Measurements from ENCODE around the gene AKT1.

AKT1 gene

DNA sequence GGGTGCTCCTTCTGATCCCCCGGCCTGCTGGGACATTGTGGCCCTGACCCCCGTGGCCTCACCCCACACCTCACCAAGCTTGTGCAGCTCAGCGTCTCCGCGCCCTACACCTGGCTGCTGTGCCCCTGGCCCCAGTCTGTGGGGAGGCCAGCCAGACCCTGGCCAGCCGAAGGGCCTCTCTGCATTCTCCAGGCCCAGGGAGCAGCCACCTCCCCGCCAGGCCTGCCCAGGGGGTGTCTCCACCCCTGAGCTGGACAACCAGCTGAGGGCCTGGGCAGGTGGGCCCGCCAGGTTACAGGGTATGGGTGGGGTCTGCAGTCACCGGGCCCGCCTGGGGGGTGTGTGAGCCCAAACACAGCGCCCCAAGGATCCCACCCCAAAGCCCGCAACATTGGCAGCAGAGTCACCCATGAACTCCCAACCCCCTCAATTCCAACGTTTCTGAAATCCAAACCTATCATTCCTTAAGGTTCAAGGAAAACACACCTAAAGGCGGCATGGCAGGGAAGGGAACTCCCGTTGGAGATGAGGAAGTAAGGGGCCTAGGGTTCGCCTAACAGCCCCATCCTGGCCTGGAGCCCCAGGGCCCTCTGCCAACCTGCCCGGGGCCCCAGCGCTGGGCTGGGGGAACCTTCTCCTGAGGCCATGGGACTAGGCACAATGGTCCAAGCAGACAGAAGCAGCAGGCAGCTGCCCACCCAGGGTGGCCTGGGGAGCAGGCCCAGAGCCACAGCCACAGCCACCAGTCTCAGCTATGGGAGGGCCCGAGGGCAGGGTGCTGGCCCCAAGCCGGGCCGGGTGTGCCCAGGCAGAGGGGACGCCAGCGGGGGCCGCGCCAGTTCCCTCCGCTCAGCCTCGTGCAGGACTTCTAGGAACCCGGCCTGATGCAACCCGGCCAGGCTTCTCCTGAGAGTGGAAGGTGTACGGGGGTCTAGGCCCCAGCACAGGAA lies 8.5 kb downstream of the AKT1 start:
- TF ChIP-seq, protein P1, sequence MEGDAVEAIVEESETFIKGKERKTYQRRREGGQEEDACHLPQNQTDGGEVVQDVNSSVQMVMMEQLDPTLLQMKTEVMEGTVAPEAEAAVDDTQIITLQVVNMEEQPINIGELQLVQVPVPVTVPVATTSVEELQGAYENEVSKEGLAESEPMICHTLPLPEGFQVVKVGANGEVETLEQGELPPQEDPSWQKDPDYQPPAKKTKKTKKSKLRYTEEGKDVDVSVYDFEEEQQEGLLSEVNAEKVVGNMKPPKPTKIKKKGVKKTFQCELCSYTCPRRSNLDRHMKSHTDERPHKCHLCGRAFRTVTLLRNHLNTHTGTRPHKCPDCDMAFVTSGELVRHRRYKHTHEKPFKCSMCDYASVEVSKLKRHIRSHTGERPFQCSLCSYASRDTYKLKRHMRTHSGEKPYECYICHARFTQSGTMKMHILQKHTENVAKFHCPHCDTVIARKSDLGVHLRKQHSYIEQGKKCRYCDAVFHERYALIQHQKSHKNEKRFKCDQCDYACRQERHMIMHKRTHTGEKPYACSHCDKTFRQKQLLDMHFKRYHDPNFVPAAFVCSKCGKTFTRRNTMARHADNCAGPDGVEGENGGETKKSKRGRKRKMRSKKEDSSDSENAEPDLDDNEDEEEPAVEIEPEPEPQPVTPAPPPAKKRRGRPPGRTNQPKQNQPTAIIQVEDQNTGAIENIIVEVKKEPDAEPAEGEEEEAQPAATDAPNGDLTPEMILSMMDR (IDR thresholded peaks at IDR 0.05; ENCODE audit: low read depth, low read length) = no peak
- no peak overlapping the region for H3K4me3 ChIP-seq (ENCODE audit: low read depth, low read length)

DNA sequence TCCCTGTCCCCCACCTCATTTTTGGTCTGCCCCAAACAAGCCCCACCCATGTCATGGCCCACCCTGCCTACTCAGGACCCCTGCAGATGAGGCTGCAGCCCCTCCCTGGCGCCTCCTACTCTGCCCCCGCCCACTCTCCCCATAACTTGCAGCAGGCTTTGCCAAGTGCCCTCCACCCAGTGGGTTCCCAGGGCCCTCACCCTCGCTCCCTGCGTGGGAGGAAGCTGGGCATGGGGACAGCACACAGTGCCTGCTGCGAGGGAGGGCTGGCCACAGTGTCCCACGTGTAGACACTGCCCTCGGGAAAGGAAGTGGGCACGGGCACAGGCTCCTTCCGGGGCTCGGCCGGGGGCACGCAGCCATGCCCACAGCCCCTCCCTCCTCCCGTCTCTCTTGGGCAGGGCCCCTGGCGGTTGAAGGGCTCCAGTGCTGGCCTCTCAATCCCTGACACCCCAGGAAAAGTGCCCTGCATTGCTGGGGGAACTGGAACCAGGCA lies 9.4 kb downstream of the AKT1 start:
- H3K4me3 ChIP-seq (ENCODE audit: low read depth, low read length) = no peak overlapping the region
- TF ChIP-seq, protein P1 (IDR thresholded peaks at IDR 0.05; ENCODE audit: low read depth, low read length) = no peak

DNA sequence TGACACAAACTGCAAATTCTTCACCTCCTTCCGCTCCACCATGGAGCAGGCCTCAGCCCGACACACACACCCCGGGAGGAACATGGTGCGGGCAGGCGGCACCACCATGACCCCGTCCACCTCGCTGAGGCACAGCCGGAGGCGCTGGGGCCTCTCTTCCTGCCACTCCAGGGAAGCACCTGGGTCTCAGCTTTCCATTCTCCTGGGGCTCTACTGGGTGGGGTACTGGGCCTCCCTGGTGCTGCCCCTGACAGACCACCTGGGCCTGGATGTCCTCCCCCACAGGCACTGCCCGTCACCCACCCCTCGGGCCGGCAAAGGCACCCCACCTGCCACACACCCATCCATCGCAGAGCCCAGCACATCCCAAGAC lies 9.9 kb downstream of the AKT1 start:
- no peak overlapping the region for H3K4me3 ChIP-seq (ENCODE audit: low read depth, low read length)
- TF ChIP-seq, protein P1 (IDR thresholded peaks at IDR 0.05; ENCODE audit: low read depth, low read length) = no peak

DNA sequence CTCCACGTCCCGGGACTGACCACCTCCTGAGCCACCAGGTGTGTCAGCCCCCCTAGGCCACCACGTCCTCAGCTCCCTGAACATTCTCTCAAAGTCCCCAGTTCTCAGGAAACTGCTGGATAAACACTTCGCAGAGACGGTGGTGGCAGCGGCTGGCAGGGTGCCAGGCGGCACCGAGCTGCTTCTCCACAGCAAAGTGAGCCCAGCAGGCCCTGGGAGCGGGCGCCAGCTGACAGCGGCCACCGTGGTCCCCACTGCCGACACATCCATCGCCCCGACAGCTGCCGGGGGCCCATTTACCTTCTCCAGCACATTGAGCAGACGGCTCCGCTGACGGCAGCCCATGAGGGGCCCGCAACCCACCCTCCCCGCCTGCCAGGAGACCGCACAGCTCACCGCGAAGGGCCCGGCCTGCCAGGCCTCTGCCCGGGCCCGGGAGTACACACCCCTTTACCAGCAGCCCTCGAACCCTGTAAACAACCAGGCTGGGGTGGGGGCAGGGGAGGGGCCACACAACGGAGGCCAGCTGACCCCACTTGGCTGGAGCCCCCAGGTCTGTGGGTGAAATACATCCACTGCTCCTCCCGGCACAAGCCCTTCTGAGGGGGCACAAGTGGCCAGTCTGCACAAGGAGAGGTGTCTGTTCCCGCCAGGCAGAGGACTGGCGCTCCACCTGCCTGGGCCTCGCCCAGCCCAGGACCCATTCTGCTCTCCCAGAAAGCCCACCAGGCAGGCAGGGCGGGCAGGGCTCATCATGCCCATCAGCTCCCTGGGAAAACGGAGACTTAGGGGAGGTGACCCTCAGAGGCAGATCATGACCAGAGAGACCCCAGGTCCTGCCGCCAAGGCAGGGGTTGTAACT lies 10.5 kb downstream of the AKT1 start:
- no peak overlapping the region for H3K4me3 ChIP-seq (ENCODE audit: low read depth, low read length)
- TF ChIP-seq, protein P1 (IDR thresholded peaks at IDR 0.05; ENCODE audit: low read depth, low read length) = no peak

DNA sequence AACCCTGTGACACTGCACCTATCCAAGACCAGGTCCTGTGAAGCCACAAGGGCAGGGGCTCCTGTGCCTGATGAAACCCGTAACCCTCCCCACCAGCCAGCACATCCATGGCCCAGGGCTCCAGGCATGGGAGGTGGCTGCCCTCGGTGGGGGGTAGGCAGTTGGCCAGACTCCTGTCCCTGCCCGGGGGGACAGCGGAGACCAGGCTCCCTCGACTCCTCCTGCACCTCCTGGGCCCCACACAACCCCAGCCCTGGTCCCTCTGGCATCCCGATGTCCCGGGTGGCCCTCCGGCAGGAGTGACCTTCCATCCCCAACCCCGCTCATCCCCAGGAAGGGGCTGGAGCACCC lies 11.4 kb downstream of the AKT1 start:
- no peak overlapping the region for H3K4me3 ChIP-seq (ENCODE audit: low read depth, low read length)

DNA sequence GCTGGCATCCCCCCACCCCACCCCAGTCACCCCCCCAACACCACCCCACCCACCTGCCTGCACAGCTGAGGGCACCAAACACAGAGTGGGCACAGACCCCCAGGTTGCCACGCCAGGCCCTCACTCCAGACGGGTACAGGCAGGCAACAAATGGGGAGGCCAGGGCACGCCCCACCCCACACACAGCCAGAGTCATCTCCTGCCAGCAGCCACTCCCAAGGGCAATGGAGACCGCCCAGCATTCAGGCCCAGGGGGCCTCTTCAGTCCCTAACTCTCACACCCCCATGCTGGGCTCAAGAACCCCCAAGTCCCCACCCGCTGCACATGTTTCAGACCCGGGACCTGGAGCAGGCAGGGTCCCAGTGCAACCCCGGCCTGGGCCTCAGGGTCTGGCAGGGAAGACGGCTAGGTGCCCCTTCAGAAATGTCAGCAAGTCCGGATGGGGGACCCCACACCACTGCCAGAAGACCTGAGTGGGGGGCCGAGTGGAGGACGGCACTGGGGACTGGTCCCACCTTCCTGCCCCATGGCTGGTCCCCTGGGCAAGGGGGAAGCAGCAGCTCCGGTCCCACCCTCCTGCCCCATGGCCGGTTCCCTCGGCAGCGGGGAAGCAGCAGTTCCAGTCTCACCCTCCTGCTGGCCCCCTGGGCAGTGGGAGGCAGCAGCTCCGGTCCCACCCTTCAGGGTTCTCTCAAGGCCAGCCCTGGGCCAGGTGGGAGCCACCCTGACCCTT lies 11.9 kb downstream of the AKT1 start:
- TF ChIP-seq, protein P1 (IDR thresholded peaks at IDR 0.05; ENCODE audit: low read depth, low read length) = no peak

More for the DNA sequence above, 11.4 kb downstream of the AKT1 start:
- TF ChIP-seq, protein P1 (IDR thresholded peaks at IDR 0.05; ENCODE audit: low read depth, low read length) = no peak

More for the DNA sequence above, 11.9 kb downstream of the AKT1 start:
- H3K4me3 ChIP-seq (ENCODE audit: low read depth, low read length) = no peak overlapping the region

Data from WI38 (cell line).